Coronary artery (tissue), 2 donors: ENCODE measurements around the gene PCDHA3.
"Not testable (repeated sequence)": the region's sequence is repeated elsewhere in the genome, so short reads cannot be mapped to it uniquely, and the experiment has no call there.

Experiments used
- DNase-seq: peaks from one replicate; pipeline ENCODE4 v3.0.0-alpha.2; 2017; ENCODE audit warnings: low spot score
- H3K27ac ChIP-seq, 2 donors: fragments of 200-600 bp; sonication (generic); one replicate each; pipeline ENCODE4 v1.5.1; 2016 to 2019
- H3K4me3 ChIP-seq: fragments of 200-600 bp; sonication (generic); 2 replicates; pipeline ENCODE4 v1.5.1; 2016; ENCODE audit warnings: mild to moderate bottlenecking, moderate library complexity
- CTCF ChIP-seq: fragments of 200-600 bp; sonication (generic); IDR thresholded peaks from one replicate; pipeline ENCODE4 v1.5.1; 2019; ENCODE audit warnings: antibody characterized with exemption

Gene PCDHA3

DNA sequence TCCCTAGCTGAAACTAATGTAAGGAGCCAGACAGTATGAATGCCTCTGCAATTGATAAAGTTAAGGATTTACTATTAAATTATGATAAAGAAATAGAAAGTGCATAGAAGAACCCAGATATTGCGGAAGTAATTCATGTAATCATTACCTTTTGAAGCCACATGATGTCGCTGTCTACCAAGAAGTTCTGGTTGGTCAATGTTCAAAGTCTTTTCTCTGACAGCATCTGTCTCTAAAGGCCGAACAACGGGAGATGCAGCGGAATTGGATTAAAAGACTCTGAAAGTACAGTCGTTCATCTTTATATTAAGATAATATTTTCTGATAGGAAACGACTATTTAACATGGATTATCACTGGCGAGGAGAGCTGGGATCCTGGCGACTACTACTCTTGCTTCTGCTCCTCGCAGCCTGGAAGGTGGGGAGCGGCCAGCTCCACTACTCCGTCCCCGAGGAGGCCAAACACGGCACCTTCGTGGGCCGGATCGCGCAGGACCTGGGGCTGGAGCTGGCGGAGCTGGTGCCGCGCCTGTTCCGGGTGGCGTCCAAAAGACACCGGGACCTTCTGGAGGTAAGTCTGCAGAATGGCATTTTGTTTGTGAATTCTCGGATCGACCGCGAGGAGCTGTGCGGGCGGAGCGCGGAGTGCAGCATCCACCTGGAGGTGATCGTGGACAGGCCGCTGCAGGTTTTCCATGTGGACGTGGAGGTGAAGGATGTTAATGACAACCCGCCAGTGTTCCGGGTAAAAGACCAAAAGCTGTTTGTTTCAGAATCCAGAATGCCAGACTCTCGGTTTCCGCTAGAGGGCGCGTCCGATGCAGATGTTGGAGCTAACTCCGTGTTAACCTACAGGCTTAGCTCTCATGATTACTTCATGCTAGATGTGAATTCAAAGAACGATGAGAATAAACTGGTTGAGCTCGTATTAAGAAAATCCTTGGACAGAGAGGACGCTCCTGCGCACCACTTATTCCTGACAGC lies 40.4 kb downstream of the PCDHA3 start, which contains the start of gene PCDHA8:
Gene PCDHA8, plus strand, starts transcription at position 210 of the 985 bp plus-strand sequence. Its CDS starts 135 bp downstream, at position 345.
- no peak for DNase-seq
- no peak for TF ChIP-seq CTCF
- H3K27ac ChIP-seq = no peak within 1 kb of the TSS
- H3K4me3 ChIP-seq = no peak within 1 kb of the TSS

DNA sequence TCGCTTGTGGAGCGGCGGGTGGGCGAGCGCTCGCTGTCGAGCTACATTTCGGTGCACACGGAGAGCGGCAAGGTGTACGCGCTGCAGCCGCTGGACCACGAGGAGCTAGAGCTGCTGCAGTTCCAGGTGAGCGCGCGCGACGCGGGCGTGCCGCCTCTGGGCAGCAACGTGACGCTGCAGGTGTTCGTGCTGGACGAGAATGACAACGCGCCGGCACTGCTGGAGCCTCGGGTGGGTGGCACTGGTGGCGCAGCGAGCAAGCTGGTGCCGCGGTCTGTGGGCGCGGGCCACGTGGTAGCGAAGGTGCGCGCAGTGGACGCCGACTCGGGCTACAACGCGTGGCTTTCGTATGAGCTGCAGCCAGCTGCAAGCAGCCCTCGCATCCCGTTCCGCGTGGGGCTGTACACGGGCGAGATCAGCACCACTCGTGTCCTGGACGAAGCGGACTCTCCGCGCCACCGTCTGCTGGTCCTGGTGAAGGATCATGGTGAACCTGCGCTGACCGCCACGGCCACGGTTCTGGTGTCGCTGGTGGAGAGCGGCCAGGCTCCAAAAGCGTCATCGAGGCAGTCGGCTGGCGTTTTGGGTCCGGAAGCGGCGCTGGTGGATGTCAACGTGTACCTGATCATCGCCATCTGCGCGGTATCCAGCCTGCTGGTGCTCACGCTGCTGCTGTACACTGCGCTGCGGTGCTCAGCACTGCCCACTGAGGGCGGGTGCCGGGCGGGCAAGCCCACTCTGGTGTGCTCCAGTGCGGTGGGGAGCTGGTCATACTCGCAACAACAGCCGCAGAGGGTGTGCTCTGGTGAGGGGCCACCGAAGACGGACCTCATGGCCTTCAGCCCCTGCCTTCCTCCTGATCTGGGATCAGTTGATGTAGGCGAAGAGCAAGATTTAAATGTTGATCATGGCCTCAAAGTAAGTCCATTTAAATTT lies 42.2 kb downstream of the PCDHA3 start:
- no peak overlapping the region for H3K27ac ChIP-seq
- TF ChIP-seq CTCF = no peak
- H3K4me3 ChIP-seq = no peak overlapping the region
- no peak for DNase-seq

GRCh38 chr5:140848139-140849102 lies 47.6 kb downstream of the PCDHA3 start, which contains the start of gene PCDHA9:
Gene PCDHA9 (plus strand): TSS chr5:140848382. CDS start chr5:140848496, 114 bp downstream.
- H3K4me3 ChIP-seq, DNase-seq: not testable (repeated sequence)

DNA sequence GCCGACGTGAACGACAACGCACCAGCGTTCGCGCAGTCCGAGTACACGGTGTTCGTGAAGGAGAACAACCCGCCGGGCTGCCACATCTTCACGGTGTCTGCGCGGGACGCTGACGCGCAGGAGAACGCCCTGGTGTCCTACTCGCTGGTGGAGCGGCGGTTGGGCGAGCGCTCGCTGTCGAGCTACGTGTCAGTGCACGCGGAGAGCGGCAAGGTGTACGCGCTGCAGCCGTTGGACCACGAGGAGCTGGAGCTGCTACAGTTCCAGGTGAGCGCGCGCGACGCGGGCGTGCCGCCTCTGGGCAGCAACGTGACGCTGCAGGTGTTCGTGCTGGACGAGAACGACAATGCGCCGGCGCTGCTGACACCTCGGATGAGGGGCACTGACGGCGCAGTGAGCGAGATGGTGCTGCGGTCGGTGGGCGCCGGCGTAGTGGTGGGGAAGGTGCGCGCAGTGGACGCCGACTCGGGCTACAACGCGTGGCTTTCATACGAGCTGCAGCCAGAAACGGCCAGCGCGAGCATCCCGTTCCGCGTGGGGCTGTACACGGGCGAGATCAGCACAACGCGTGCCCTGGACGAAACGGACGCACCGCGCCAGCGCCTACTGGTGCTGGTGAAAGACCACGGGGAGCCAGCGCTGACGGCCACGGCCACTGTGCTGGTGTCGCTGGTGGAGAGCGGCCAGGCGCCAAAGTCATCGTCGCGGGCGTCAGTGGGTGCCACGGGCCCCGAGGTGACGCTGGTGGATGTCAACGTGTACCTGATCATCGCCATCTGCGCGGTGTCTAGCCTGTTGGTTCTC lies 49.2 kb downstream of the PCDHA3 start:
- H3K4me3 ChIP-seq, DNase-seq: not testable (repeated sequence)

More at GRCh38 chr5:140848139-140849102, 47.6 kb downstream of the PCDHA3 start, which contains the start of gene PCDHA9:
- not testable (repeated sequence) for H3K27ac ChIP-seq

More for the DNA sequence above, 49.2 kb downstream of the PCDHA3 start:
- H3K27ac ChIP-seq = not testable (repeated sequence)
